ENCODE results near the gene CNOT10.

Gene CNOT10

GRCh38 chr3:32706348-32707025, 21.5 kb downstream of the CNOT10 start:
- DNase-seq (ENCODE audit: low read depth): no peak
- H3K4me3 ChIP-seq (ENCODE audit: control insufficient read depth, low read depth, low read length): no peak overlapping the region
- TF ChIP-seq CTCF (IDR thresholded peaks at IDR 0.05; ENCODE audit: control insufficient read depth, insufficient read depth, low read depth, low read length, missing control alignments): no peak

- no peak for DNase-seq (ENCODE audit: low read depth)
- no peak for TF ChIP-seq CTCF (IDR thresholded peaks at IDR 0.05; ENCODE audit: control insufficient read depth, insufficient read depth, low read depth, low read length, missing control alignments)
- no peak overlapping the region for H3K4me3 ChIP-seq (ENCODE audit: control insufficient read depth, low read depth, low read length)
These were observed 22.0 kb downstream of the CNOT10 start for GRCh38 chr3:32707026-32707370.

DNA sequence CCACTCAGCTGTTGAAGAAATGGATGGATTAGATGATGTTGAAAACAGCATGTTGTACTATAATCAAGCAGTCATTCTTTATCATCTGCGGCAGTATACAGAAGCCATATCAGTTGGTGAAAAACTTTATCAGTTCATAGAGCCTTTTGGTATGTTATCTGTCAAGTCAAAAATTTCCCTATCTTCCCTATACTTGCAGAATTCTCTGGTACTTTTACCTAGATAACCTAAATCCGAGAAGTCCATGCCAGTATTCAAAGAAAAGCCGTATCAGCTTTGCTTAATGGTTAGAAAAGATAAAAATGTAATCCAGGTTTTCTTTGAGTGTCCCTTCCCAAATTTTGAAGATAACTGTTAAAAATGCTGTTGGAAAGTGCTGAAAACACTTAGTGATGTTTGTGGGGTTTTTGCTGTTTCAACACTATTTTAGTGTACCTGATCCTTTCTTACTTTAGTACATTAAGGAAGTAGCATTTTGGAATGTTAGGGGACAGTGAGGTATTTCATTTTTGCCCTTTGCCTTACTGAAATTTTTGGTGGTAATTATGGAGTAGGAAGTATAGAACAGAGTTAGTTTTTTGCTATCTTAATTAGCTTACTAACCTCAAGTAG, 23.8 kb downstream of the CNOT10 start:
- no peak for TF ChIP-seq CTCF (IDR thresholded peaks at IDR 0.05; ENCODE audit: control insufficient read depth, insufficient read depth, low read depth, low read length, missing control alignments)
- no peak for DNase-seq (ENCODE audit: low read depth)
- H3K4me3 ChIP-seq (ENCODE audit: control insufficient read depth, low read depth, low read length): no peak overlapping the region

- no peak for DNase-seq (ENCODE audit: low read depth)
- TF ChIP-seq CTCF (IDR thresholded peaks at IDR 0.05; ENCODE audit: control insufficient read depth, insufficient read depth, low read depth, low read length, missing control alignments): no peak
- H3K4me3 ChIP-seq (ENCODE audit: control insufficient read depth, low read depth, low read length): no peak overlapping the region
These were observed 24.4 kb downstream of the CNOT10 start for GRCh38 chr3:32709346-32709745.

GRCh38 chr3:32712506-32713055, 27.6 kb downstream of the CNOT10 start:
- TF ChIP-seq CTCF (IDR thresholded peaks at IDR 0.05; ENCODE audit: control insufficient read depth, insufficient read depth, low read depth, low read length, missing control alignments): no peak
- DNase-seq (ENCODE audit: low read depth): no peak
- H3K4me3 ChIP-seq (ENCODE audit: control insufficient read depth, low read depth, low read length): no peak overlapping the region

GRCh38 chr3:32713181-32713580, 28.2 kb downstream of the CNOT10 start:
- H3K4me3 ChIP-seq (ENCODE audit: control insufficient read depth, low read depth, low read length): no peak overlapping the region
- DNase-seq (ENCODE audit: low read depth): no peak
- no peak for TF ChIP-seq CTCF (IDR thresholded peaks at IDR 0.05; ENCODE audit: control insufficient read depth, insufficient read depth, low read depth, low read length, missing control alignments)
